K562 (cell line): ENCODE results near the gene BCL7C. TPM values are rescaled to one million over a fixed set of nuclear protein-coding genes. Genes with fewer than 3 reads are reported as not detected.

Experiments
- BRD4 ChIP-seq: fragments of 200-600 bp; sonication (generic); IDR thresholded peaks from 2 replicates; pipeline ENCODE4 v1.6.1; 2017; ENCODE audit warnings: inconsistent platforms
- EP300 ChIP-seq: IDR thresholded peaks from 2 replicates; pipeline ENCODE4 v1.6.1; 2012; ENCODE audit warnings: low read length, improper control_type of control experiment
- MNT ChIP-seq, 2 experiments: fragments of 450-650 bp; conservative IDR thresholded peaks; 2 replicates each; pipeline ENCODE4 v1.6.1; 2017; ENCODE audit warnings: mild to moderate bottlenecking in 2 of 2, moderate library complexity in 2 of 2
- NR2C2 ChIP-seq, 2 experiments: fragments of 200-800 bp in 1 of 2; sonication (Bioruptor generic) in 1 of 2; sonication (generic) in 1 of 2; formaldehyde crosslinking in 1 of 2; IDR thresholded peaks; 2 replicates each; pipeline versions ENCODE4 v1.6.1 to v1.8.0; 2016 to 2022; ENCODE audit warnings: mild to moderate bottlenecking in 1 of 2, missing compliant biosample characterization in 1 of 2, missing genetic modification characterization in 1 of 2, missing genetic modification reagents in 1 of 2
- SAP30 ChIP-seq: fragments of 200-600 bp; sonication (generic); IDR thresholded peaks from 2 replicates; pipeline ENCODE4 v1.6.1; 2012; ENCODE audit warnings: borderline replicate concordance, low read depth, mild to moderate bottlenecking, moderate library complexity, low read length, control low read depth, inconsistent platforms; ENCODE audit not compliant: insufficient read depth, poor library complexity, severe bottlenecking
- ZNF165 ChIP-seq: fragments of 250-450 bp; sonication (Bioruptor Pico); IDR thresholded peaks from 2 replicates; pipeline ENCODE4 v1.4.0; 2020; ENCODE audit warnings: borderline replicate concordance
- ZNF589 ChIP-seq: fragments of 200-800 bp; sonication (Bioruptor generic); IDR thresholded peaks from 2 replicates; pipeline ENCODE4 v1.6.1; 2016; ENCODE audit warnings: low read depth, missing genetic modification characterization, missing compliant biosample characterization
- polyA plus RNA-seq, 8 experiments: library from polyadenylated mRNA; depleted of rRNA in 4 of 8; stranded (reverse) in 5 of 8; unstranded in 3 of 8; fragments of >200 nt; fragmentation: Nextera tagmentation in 2 of 8; fragmentation: Illumina TruSeq in 1 of 8; extraction: Ambion mirVana in 2 of 8; extraction: Trizol in 1 of 8; gene quantifications; 2 replicates each; pipeline versions ENCODE4 v1.2.1 to v1.2.3, GENCODE V29; 2011 to 2014; ENCODE audit warnings: inconsistent platforms in 1 of 8, missing spikeins in 1 of 8
- total RNA-seq, 7 experiments: library from RNA; depleted of rRNA in 6 of 7; stranded (reverse); fragments of >200 nt in 6 of 7; fragmentation: Illumina TruSeq in 2 of 7; extraction: Trizol in 2 of 7; gene quantifications; 2 replicates each; pipeline versions ENCODE4 v1.2.1 to v1.2.3, GENCODE V29; 2011 to 2021; ENCODE audit warnings: low replicate concordance in 1 of 7
- TF ChIP-seq, protein P1 (sequence below): sonication (generic); formaldehyde crosslinking; IDR thresholded peaks from 2 replicates; pipeline ENCODE4 v1.9.0; 2022; ENCODE audit warnings: mild to moderate bottlenecking, missing genetic modification reagents
- TF ChIP-seq, protein P2 (sequence below), 2 experiments: fragments of 250-450 bp in 1 of 2; fragments of 450-650 bp in 1 of 2; sonication (Bioruptor Pico) in 1 of 2; IDR thresholded peaks; 2 replicates each; pipeline versions ENCODE4 v1.6.1 to v1.8.0; 2016 to 2021; ENCODE audit warnings: mild to moderate bottlenecking in 2 of 2, moderate library complexity in 2 of 2, missing compliant biosample characterization in 1 of 2, missing genetic modification characterization in 1 of 2
- TF ChIP-seq, protein P3 (sequence below): sonication (generic); formaldehyde crosslinking; IDR thresholded peaks from 2 replicates; pipeline ENCODE4 v1.8.0; 2023; ENCODE audit warnings: mild to moderate bottlenecking, missing genetic modification reagents
- TF ChIP-seq, protein P4 (sequence below): fragments of 250-450 bp; sonication (Bioruptor Pico); IDR thresholded peaks from 2 replicates; pipeline ENCODE4 v1.4.0; 2020
- TF ChIP-seq, protein P5 (sequence below): fragments of 450-650 bp; formaldehyde crosslinking; IDR thresholded peaks from 2 replicates; pipeline ENCODE4 v1.4.0; 2020; ENCODE audit warnings: mild to moderate bottlenecking, mixed read lengths
- TF ChIP-seq, protein P6 (sequence below): sonication (generic); formaldehyde crosslinking; IDR thresholded peaks from 2 replicates; pipeline ENCODE4 v1.9.0; 2022; ENCODE audit warnings: mild to moderate bottlenecking, missing genetic modification reagents

The BCL7C gene
- total and polyA plus RNA-seq, 9 of the 15 experiments (the other 6 are each of a cell fraction or from before 2014, with no cell fraction given) = 1.7 to 85.8 (median 19.6) TPM

- TF ChIP-seq MNT (conservative IDR thresholded peaks at IDR 0.05) = peak in 1 of 2 experiments; percentile 45; a peak in 1 of 4 replicates
- TF ChIP-seq, protein P1, sequence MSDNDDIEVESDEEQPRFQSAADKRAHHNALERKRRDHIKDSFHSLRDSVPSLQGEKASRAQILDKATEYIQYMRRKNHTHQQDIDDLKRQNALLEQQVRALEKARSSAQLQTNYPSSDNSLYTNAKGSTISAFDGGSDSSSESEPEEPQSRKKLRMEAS = peak; percentile 13; the same call in 1 of the 2 replicates
- peak; percentile 20 for TF ChIP-seq SAP30
- no peak for TF ChIP-seq ZNF165 (CRISPR knock-in tag)
- no peak for TF ChIP-seq NR2C2 (CRISPR knock-in tag; IDR thresholded peaks at IDR 0.05)
- TF ChIP-seq NR2C2 (tag; IDR thresholded peaks at IDR 0.05) = peak; percentile 10; the same call in 1 of the 2 replicates
- 0 out of 2 replicates have a peak, but pooled peaks have one; percentile 12 for TF ChIP-seq BRD4
- TF ChIP-seq, protein P2, sequence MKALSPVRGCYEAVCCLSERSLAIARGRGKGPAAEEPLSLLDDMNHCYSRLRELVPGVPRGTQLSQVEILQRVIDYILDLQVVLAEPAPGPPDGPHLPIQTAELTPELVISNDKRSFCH (CRISPR knock-in tag; IDR thresholded peaks at IDR 0.05) = no peak
- TF ChIP-seq, protein P2 (tag; IDR thresholded peaks at IDR 0.05) = 0 out of 2 replicates have a peak, but pooled peaks have one; percentile 2
- TF ChIP-seq, protein P3, sequence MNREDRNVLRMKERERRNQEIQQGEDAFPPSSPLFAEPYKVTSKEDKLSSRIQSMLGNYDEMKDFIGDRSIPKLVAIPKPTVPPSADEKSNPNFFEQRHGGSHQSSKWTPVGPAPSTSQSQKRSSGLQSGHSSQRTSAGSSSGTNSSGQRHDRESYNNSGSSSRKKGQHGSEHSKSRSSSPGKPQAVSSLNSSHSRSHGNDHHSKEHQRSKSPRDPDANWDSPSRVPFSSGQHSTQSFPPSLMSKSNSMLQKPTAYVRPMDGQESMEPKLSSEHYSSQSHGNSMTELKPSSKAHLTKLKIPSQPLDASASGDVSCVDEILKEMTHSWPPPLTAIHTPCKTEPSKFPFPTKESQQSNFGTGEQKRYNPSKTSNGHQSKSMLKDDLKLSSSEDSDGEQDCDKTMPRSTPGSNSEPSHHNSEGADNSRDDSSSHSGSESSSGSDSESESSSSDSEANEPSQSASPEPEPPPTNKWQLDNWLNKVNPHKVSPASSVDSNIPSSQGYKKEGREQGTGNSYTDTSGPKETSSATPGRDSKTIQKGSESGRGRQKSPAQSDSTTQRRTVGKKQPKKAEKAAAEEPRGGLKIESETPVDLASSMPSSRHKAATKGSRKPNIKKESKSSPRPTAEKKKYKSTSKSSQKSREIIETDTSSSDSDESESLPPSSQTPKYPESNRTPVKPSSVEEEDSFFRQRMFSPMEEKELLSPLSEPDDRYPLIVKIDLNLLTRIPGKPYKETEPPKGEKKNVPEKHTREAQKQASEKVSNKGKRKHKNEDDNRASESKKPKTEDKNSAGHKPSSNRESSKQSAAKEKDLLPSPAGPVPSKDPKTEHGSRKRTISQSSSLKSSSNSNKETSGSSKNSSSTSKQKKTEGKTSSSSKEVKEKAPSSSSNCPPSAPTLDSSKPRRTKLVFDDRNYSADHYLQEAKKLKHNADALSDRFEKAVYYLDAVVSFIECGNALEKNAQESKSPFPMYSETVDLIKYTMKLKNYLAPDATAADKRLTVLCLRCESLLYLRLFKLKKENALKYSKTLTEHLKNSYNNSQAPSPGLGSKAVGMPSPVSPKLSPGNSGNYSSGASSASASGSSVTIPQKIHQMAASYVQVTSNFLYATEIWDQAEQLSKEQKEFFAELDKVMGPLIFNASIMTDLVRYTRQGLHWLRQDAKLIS = 0 out of 2 replicates have a peak, but pooled peaks have one; percentile 3
- TF ChIP-seq, protein P4, sequence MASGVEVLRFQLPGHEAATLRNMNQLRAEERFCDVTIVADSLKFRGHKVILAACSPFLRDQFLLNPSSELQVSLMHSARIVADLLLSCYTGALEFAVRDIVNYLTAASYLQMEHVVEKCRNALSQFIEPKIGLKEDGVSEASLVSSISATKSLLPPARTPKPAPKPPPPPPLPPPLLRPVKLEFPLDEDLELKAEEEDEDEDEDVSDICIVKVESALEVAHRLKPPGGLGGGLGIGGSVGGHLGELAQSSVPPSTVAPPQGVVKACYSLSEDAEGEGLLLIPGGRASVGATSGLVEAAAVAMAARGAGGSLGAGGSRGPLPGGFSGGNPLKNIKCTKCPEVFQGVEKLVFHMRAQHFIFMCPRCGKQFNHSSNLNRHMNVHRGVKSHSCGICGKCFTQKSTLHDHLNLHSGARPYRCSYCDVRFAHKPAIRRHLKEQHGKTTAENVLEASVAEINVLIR (CRISPR knock-in tag) = no peak
- TF ChIP-seq, protein P5, sequence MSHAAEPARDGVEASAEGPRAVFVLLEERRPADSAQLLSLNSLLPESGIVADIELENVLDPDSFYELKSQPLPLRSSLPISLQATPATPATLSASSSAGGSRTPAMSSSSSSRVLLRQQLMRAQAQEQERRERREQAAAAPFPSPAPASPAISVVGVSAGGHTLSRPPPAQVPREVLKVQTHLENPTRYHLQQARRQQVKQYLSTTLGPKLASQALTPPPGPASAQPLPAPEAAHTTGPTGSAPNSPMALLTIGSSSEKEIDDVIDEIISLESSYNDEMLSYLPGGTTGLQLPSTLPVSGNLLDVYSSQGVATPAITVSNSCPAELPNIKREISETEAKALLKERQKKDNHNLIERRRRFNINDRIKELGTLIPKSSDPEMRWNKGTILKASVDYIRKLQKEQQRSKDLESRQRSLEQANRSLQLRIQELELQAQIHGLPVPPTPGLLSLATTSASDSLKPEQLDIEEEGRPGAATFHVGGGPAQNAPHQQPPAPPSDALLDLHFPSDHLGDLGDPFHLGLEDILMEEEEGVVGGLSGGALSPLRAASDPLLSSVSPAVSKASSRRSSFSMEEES (CRISPR knock-in tag) = peak; percentile 69
- TF ChIP-seq ZNF589 (CRISPR knock-in tag) = peak; percentile 18; the same call in 1 of the 2 replicates
- TF ChIP-seq, protein P6, sequence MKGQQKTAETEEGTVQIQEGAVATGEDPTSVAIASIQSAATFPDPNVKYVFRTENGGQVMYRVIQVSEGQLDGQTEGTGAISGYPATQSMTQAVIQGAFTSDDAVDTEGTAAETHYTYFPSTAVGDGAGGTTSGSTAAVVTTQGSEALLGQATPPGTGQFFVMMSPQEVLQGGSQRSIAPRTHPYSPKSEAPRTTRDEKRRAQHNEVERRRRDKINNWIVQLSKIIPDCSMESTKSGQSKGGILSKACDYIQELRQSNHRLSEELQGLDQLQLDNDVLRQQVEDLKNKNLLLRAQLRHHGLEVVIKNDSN (CRISPR knock-in tag) = 0 out of 2 replicates have a peak, but pooled peaks have one; percentile 40
- peak; percentile 6; the same call in 1 of the 2 replicates for TF ChIP-seq EP300
Measured at GRCh38 chr16:30894540-30895368, 877 bp upstream of the BCL7C start (continued).
